Esophagus muscularis mucosa (tissue), 4 donors: Measurements from ENCODE around the gene GNAT1. TPM values are rescaled to one million over a fixed set of nuclear protein-coding genes. Genes with fewer than 3 reads are reported as not detected.

Experiments
- DNase-seq: peaks from one replicate; pipeline ENCODE4 v3.0.0-alpha.2; 2017; ENCODE audit errors: extremely low spot score
- H3K27ac ChIP-seq, 4 donors: fragments of 200-600 bp; sonication (generic); replicated peaks in 1 of 4; 1 replicate in 3 of 4; 2 replicates in 1 of 4; pipeline ENCODE4 v1.5.1; 2016 to 2019; ENCODE audit warnings: mild to moderate bottlenecking in 1 of 4
- H3K27me3 ChIP-seq, 4 donors: fragments of 200-600 bp; sonication (generic); one replicate each; pipeline versions ENCODE4 v1.5.1 to v1.6.0; 2016 to 2019
- H3K36me3 ChIP-seq, 4 donors: fragments of 200-600 bp; sonication (generic); one replicate each; pipeline ENCODE4 v1.5.1; 2016 to 2019
- H3K4me1 ChIP-seq, 4 donors: fragments of 200-600 bp; sonication (generic); one replicate each; pipeline ENCODE4 v1.5.1; 2016 to 2019
- H3K4me3 ChIP-seq, 4 donors: fragments of 200-600 bp; sonication (generic); 1 replicate in 2 of 4; 2 replicates in 2 of 4; pipeline ENCODE4 v1.5.1; 2016 to 2019; ENCODE audit warnings: mild to moderate bottlenecking in 4 of 4, moderate library complexity in 1 of 4
- H3K9me3 ChIP-seq, 4 donors: fragments of 200-600 bp; sonication (generic); 1 replicate in 3 of 4; 2 replicates in 1 of 4; pipeline ENCODE4 v1.5.1; 2016 to 2019
- EP300 ChIP-seq: sonication (generic); formaldehyde crosslinking; IDR thresholded peaks from one replicate; pipeline ENCODE4 v1.6.1; 2017; ENCODE audit warnings: antibody characterized with exemption
- POLR2A ChIP-seq: fragments of 450-650 bp; IDR thresholded peaks from one replicate; pipeline ENCODE4 v1.6.1; 2017; ENCODE audit warnings: antibody characterized with exemption, moderate library complexity, mild to moderate bottlenecking, low read depth
- POLR2AphosphoS5 ChIP-seq, 2 donors: sonication (generic); formaldehyde crosslinking; IDR thresholded peaks; one replicate each; pipeline ENCODE4 v1.6.1; 2017; ENCODE audit warnings: antibody characterized with exemption in 2 of 2
- WGBS: methylation state at CpG from one replicate; pipeline ENCODE4 v1.1.5; 2018; 5-methylcytosine and 5-hydroxymethylcytosine counted together
- intact Hi-C: fragments of 100-400 bp; cut with DNase I; formaldehyde crosslinking; loops from one replicate; pipeline ENCODE4 v1.15.1; 2023
- total RNA-seq, 4 donors: library from RNA; depleted of rRNA; stranded (reverse); fragments of >200 nt; gene quantifications; one replicate each; pipeline versions ENCODE4 v1.1.0 to v1.2.1, GENCODE V29; 2016
- TF ChIP-seq, protein P1 (sequence below), 3 experiments: fragments of 200-600 bp in 2 of 3; fragments of 450-650 bp in 1 of 3; sonication (generic) in 2 of 3; IDR thresholded peaks; one replicate each; pipeline ENCODE4 v1.5.1; 2017 to 2019; ENCODE audit warnings: antibody characterized with exemption in 3 of 3, mild to moderate bottlenecking in 2 of 3, moderate library complexity in 1 of 3

GNAT1 gene
- total RNA-seq, 4 donors from 2014 or later = not detected

DNA sequence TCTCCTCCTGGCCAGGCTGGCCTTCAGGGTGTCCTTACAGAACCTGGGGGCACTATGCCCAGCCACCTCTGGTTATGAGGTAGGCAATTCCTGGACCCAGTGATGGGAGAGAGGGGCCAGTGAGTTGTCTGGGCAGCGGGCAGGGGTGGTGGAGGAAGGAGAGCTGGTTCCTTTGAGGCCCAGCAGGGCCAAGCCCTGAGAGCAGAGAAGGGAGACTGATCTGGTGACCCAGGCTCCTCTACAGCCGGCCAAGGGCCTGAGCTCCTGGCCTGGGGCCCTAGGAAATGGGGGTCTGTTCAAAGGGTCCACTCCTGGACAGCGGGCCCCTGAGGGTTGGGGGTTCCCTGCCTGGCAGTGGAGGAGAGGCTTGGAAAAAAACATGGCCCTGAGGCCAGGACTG is 21.6 kb downstream of the GNAT1 start:
- Histone ChIP-seq H3K4me1 (no peaks in the 10 kb centered on the region), H3K36me3 (no peaks in the 10 kb centered on the region), H3K27me3 (no peaks in the 10 kb centered on the region), H3K9me3 (no peaks in the 10 kb centered on the region), H3K27ac (no peak overlapping the region), H3K4me3 (no peak overlapping the region)
- intact Hi-C loops = no loop called here
- no peak for TF ChIP-seq POLR2A
- TF ChIP-seq EP300 = no peak
- TF ChIP-seq POLR2AphosphoS5 (IDR thresholded peaks at IDR 0.05) = no peak
- TF ChIP-seq, protein P1, sequence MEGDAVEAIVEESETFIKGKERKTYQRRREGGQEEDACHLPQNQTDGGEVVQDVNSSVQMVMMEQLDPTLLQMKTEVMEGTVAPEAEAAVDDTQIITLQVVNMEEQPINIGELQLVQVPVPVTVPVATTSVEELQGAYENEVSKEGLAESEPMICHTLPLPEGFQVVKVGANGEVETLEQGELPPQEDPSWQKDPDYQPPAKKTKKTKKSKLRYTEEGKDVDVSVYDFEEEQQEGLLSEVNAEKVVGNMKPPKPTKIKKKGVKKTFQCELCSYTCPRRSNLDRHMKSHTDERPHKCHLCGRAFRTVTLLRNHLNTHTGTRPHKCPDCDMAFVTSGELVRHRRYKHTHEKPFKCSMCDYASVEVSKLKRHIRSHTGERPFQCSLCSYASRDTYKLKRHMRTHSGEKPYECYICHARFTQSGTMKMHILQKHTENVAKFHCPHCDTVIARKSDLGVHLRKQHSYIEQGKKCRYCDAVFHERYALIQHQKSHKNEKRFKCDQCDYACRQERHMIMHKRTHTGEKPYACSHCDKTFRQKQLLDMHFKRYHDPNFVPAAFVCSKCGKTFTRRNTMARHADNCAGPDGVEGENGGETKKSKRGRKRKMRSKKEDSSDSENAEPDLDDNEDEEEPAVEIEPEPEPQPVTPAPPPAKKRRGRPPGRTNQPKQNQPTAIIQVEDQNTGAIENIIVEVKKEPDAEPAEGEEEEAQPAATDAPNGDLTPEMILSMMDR (IDR thresholded peaks at IDR 0.05) = no peak
- no peak for DNase-seq
- 78% methylated on average over 3 of the region's 3 CpGs for WGBS

DNA sequence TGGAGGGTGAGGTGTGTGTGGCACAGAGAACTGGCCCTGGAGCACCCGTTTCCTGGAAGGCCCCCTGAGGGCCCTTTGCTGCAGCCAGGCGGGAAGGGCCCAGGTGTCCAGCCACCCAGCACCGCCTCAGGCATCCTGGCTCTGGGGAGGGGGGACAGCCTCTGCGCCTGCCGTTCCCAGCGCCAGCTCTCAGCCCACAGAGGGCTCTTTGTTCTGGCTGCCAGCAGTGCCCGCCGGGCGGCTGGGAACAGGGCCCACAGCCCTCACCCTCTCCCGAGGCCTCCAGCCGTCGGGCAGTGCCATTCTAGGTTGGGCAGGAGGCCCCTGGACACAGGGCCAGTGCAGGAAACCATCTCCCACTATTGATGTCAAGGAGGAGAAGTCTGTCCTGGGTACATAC is 22.0 kb downstream of the GNAT1 start:
- Histone ChIP-seq H3K36me3 (no peaks in the 10 kb centered on the region), H3K9me3 (no peaks in the 10 kb centered on the region), H3K4me1 (no peaks in the 10 kb centered on the region), H3K4me3 (no peak overlapping the region), H3K27ac (no peak overlapping the region), H3K27me3 (no peaks in the 10 kb centered on the region)
- 87% methylated on average over 8 of the region's 12 CpGs for WGBS
- intact Hi-C loops = no loop called here
- TF ChIP-seq POLR2A = no peak
- no peak for TF ChIP-seq EP300
- TF ChIP-seq, protein P1 (IDR thresholded peaks at IDR 0.05) = no peak
- no peak for TF ChIP-seq POLR2AphosphoS5 (IDR thresholded peaks at IDR 0.05)
- no peak for DNase-seq

DNA sequence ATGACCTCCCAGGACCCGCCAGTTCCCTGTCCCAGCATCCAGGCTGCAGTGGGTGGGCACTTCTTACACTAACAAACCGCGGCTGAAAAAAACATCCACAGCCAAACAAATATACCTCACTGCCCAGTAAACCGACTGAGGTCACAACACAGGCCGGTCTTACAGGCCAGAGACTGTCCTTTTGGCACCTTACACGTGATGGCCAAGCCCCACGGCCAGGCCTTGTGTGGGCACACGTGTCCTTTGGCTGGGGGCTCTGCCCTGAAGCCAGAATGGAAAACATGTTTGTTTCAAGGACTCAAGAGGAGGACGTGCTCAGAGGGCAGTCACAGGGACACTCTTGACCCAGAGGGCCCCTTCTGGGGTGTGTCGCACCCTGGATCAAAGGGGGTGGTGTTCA is 23.4 kb downstream of the GNAT1 start:
- Histone ChIP-seq H3K27ac (no peak overlapping the region), H3K4me1 (no peaks in the 10 kb centered on the region), H3K9me3 (no peaks in the 10 kb centered on the region), H3K27me3 (no peaks in the 10 kb centered on the region), H3K36me3 (no peaks in the 10 kb centered on the region), H3K4me3 (no peak overlapping the region)
- DNase-seq = no peak
- intact Hi-C loops = no loop called here
- 90% methylated on average over 4 of the region's 10 CpGs for WGBS
- TF ChIP-seq POLR2A (no peak), POLR2AphosphoS5 (IDR thresholded peaks at IDR 0.05) (no peak), EP300 (no peak)
- TF ChIP-seq, protein P1 (IDR thresholded peaks at IDR 0.05) = no peak

DNA sequence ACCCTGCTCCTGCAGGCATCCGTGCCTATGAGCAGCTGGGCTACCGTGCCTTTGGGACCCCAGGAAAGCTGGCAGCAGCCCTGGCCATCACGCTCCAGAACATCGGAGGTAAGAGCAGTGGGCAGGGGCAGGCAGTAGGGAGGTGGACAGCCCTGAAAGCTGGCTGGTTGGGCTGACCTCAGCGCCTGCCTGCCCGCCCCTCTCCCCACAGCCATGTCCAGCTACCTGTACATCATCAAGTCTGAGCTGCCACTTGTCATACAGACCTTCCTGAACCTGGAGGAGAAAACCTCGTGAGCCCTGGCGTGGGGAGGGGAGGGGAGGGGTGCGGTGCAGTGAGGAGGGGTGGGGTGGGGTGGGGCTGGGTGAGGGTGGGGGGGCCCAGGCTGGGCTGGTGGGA is 24.1 kb downstream of the GNAT1 start:
- intact Hi-C loops = no loop called here
- DNase-seq = no peak
- H3K4me1 ChIP-seq = no peaks in the 10 kb centered on the region
- no peaks in the 10 kb centered on the region for H3K36me3 ChIP-seq
- no peaks in the 10 kb centered on the region for H3K9me3 ChIP-seq
- no peak overlapping the region for H3K27ac ChIP-seq
- no peaks in the 10 kb centered on the region for H3K27me3 ChIP-seq
- TF ChIP-seq POLR2A = no peak
- TF ChIP-seq, protein P1 (IDR thresholded peaks at IDR 0.05) = no peak
- WGBS = 88% methylated on average over 6 of the region's 9 CpGs
- H3K4me3 ChIP-seq = no peak overlapping the region

DNA sequence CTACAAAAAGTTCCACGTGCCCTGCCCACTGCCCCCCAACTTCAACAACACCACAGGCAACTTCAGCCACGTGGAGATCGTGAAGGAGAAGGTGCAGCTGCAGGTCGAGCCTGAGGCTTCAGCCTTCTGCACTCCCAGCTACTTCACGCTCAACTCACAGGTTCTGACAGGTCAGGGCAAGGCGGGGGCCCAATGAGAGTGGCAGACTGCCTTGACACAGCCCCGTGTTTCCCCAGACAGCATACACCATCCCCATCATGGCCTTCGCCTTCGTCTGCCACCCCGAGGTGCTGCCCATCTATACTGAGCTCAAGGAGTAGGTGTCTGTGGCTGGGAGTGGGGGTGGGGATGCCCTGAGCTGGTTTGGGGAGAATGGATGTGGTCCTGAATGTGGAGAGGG is 26.3 kb downstream of the GNAT1 start:
- Histone ChIP-seq H3K36me3 (no peaks in the 10 kb centered on the region), H3K27ac (no peak overlapping the region), H3K4me1 (no peaks in the 10 kb centered on the region), H3K9me3 (no peaks in the 10 kb centered on the region), H3K4me3 (no peak overlapping the region), H3K27me3 (peaks cover 0 to 8% (median 0%) of the 10 kb centered on the region in 4 donors)
- DNase-seq = no peak
- 80% methylated on average over 10 of the region's 10 CpGs for WGBS
- intact Hi-C loops = no loop called here
- TF ChIP-seq POLR2A (no peak), EP300 (no peak), POLR2AphosphoS5 (IDR thresholded peaks at IDR 0.05) (no peak)
- TF ChIP-seq, protein P1 (IDR thresholded peaks at IDR 0.05) = no peak
